K562 (cell line): ENCODE results near the gene DNAJC17. TPM values are rescaled to one million over a fixed set of nuclear protein-coding genes. Genes with fewer than 3 reads are reported as not detected.

Source experiments
- BMI1 ChIP-seq: fragments of 150-350 bp; IDR thresholded peaks from 2 replicates; pipeline ENCODE4 v1.6.1; 2014; ENCODE audit warnings: low read length
- CC2D1A ChIP-seq: fragments of 450-650 bp; IDR thresholded peaks from 2 replicates; pipeline ENCODE4 v1.6.1; 2017; ENCODE audit warnings: mild to moderate bottlenecking
- EWSR1 ChIP-seq: fragments of 450-650 bp; IDR thresholded peaks from 2 replicates; pipeline ENCODE4 v1.6.1; 2018; ENCODE audit warnings: borderline replicate concordance, mild to moderate bottlenecking, low read depth, moderate library complexity; ENCODE audit not compliant: partially characterized antibody
- FOXA1 ChIP-seq: fragments of 450-650 bp; IDR thresholded peaks from 2 replicates; pipeline ENCODE4 v1.6.1; 2016; ENCODE audit warnings: mild to moderate bottlenecking, borderline replicate concordance
- MTA2 ChIP-seq: fragments of 450-650 bp; IDR thresholded peaks from 2 replicates; pipeline ENCODE4 v1.6.1; 2016; ENCODE audit warnings: low read depth
- MYBL2 ChIP-seq, 2 experiments: fragments of 450-650 bp in 1 of 2; sonication (generic) in 1 of 2; formaldehyde crosslinking in 1 of 2; IDR thresholded peaks; 2 replicates each; pipeline versions ENCODE4 v1.6.1 to v1.8.1; 2017 to 2022; ENCODE audit warnings: borderline replicate concordance in 1 of 2, inconsistent platforms in 1 of 2, low read depth in 1 of 2, mild to moderate bottlenecking in 1 of 2, missing genetic modification reagents in 1 of 2, moderate library complexity in 1 of 2
- NCOA1 ChIP-seq: fragments of 450-650 bp; IDR thresholded peaks from 2 replicates; pipeline ENCODE4 v1.6.1; 2016; ENCODE audit warnings: low read depth
- NFIC ChIP-seq: fragments of 450-650 bp; IDR thresholded peaks from 2 replicates; pipeline ENCODE4 v1.6.1; 2017; ENCODE audit warnings: mild to moderate bottlenecking, inconsistent platforms
- POLR2AphosphoS5 ChIP-seq: IDR thresholded peaks from 2 replicates; pipeline ENCODE4 v1.6.1; 2011; ENCODE audit warnings: mild to moderate bottlenecking, low read depth, low read length, moderate library complexity; ENCODE audit not compliant: control insufficient read depth, insufficient read depth
- RREB1 ChIP-seq: fragments of 250-450 bp; sonication (Bioruptor Pico); IDR thresholded peaks from 2 replicates; pipeline ENCODE4 v1.4.0; 2020
- SIX5 ChIP-seq, 2 experiments: IDR thresholded peaks; 2 replicates each; pipeline ENCODE4 v1.6.1; 2011; ENCODE audit warnings: low read length in 2 of 2, borderline replicate concordance in 1 of 2, low read depth in 1 of 2, mild to moderate bottlenecking in 1 of 2, moderate library complexity in 1 of 2; ENCODE audit not compliant: insufficient read depth in 1 of 2
- SMARCB1 ChIP-seq: IDR thresholded peaks from 2 replicates; pipeline ENCODE4 v1.6.1; 2011; ENCODE audit warnings: improper control_type of control experiment, low read depth; ENCODE audit not compliant: insufficient read length
- SNAPC5 ChIP-seq: fragments of 250-450 bp; sonication (Bioruptor Pico); IDR thresholded peaks from 2 replicates; pipeline ENCODE4 v1.8.0; 2021; ENCODE audit warnings: moderate library complexity, mild to moderate bottlenecking, inconsistent platforms
- VEZF1 ChIP-seq: fragments of 200-800 bp; sonication (Bioruptor generic); IDR thresholded peaks from 2 replicates; pipeline ENCODE4 v1.6.1; 2017; ENCODE audit warnings: missing genetic modification characterization, missing compliant biosample characterization
- ZBTB2 ChIP-seq: fragments of 450-650 bp; IDR thresholded peaks from 2 replicates; pipeline ENCODE4 v1.6.1; 2016; ENCODE audit warnings: antibody characterized with exemption
- ZNF518B ChIP-seq: fragments of 250-450 bp; sonication (Bioruptor Pico); IDR thresholded peaks from 2 replicates; pipeline ENCODE4 v1.5.0; 2021; ENCODE audit warnings: mild to moderate bottlenecking, moderate library complexity
- polyA plus RNA-seq, 8 experiments: library from polyadenylated mRNA; depleted of rRNA in 4 of 8; stranded (reverse) in 5 of 8; unstranded in 3 of 8; fragments of >200 nt; fragmentation: Nextera tagmentation in 2 of 8; fragmentation: Illumina TruSeq in 1 of 8; extraction: Ambion mirVana in 2 of 8; extraction: Trizol in 1 of 8; gene quantifications; 2 replicates each; pipeline versions ENCODE4 v1.2.1 to v1.2.3, GENCODE V29; 2011 to 2014; ENCODE audit warnings: inconsistent platforms in 1 of 8, missing spikeins in 1 of 8
- total RNA-seq, 7 experiments: library from RNA; depleted of rRNA in 6 of 7; stranded (reverse); fragments of >200 nt in 6 of 7; fragmentation: Illumina TruSeq in 2 of 7; extraction: Trizol in 2 of 7; gene quantifications; 2 replicates each; pipeline versions ENCODE4 v1.2.1 to v1.2.3, GENCODE V29; 2011 to 2021; ENCODE audit warnings: low replicate concordance in 1 of 7

Gene DNAJC17
- total and polyA plus RNA-seq, 9 of the 15 experiments (the other 6 are each of a cell fraction or from before 2014, with no cell fraction given), result 2.4 to 79.4 (median 44.2) TPM

- no peak for TF ChIP-seq ZNF518B (CRISPR knock-in tag)
- no peak for TF ChIP-seq BMI1
- no peak for TF ChIP-seq SIX5 (IDR thresholded peaks at IDR 0.05; ENCODE audit: borderline replicate concordance in 1 of 2, insufficient read depth in 1 of 2, low read depth in 1 of 2, low read length in 2 of 2)
- TF ChIP-seq NFIC, result no peak
- TF ChIP-seq RREB1 (CRISPR knock-in tag), result no peak
- TF ChIP-seq FOXA1, result 0 out of 2 replicates have a peak, but pooled peaks have one; percentile 44
- TF ChIP-seq SNAPC5 (CRISPR knock-in tag), result no peak
- TF ChIP-seq EWSR1, result no peak
- TF ChIP-seq VEZF1, result peak; percentile 37; the same call in 1 of the 2 replicates
- TF ChIP-seq NCOA1, result no peak
- TF ChIP-seq CC2D1A, result no peak
- peak; percentile 66 for TF ChIP-seq MTA2
- TF ChIP-seq SMARCB1, result no peak
- no peak for TF ChIP-seq MYBL2 (IDR thresholded peaks at IDR 0.05; ENCODE audit: low read depth)
- no peak for TF ChIP-seq MYBL2 (CRISPR knock-in tag; IDR thresholded peaks at IDR 0.05; ENCODE audit: borderline replicate concordance)
- TF ChIP-seq ZBTB2, result no peak
- TF ChIP-seq POLR2AphosphoS5, result no peak
Measured at GRCh38 chr15:40830884-40831283, 23.6 kb upstream of the DNAJC17 start (continued).
